Immature natural killer cell (primary cell): Measurements from ENCODE around the gene ZNF48. TPM values are rescaled to one million over a fixed set of nuclear protein-coding genes. Genes with fewer than 3 reads are reported as not detected.

Source experiments
- DNase-seq, 3 donors: peaks; one replicate each; pipeline ENCODE4 v3.0.0; 2022; ENCODE audit warnings: mixed read lengths in 1 of 3
- H3K27ac Mint-ChIP-seq, 6 donors: one replicate each; pipeline ENCODE4 v1.8.0; 2020; ENCODE audit warnings: mixed read lengths in 6 of 6, mild to moderate bottlenecking in 5 of 6, inconsistent platforms in 4 of 6, moderate library complexity in 3 of 6
- H3K27me3 Mint-ChIP-seq, 3 donors: one replicate each; pipeline ENCODE4 v1.8.0; 2020 to 2021; ENCODE audit warnings: low read depth in 3 of 3, mild to moderate bottlenecking in 3 of 3, mixed read lengths in 3 of 3, moderate library complexity in 3 of 3, inconsistent platforms in 1 of 3
- H3K36me3 Mint-ChIP-seq, 3 donors: one replicate each; pipeline ENCODE4 v1.8.0; 2020; ENCODE audit warnings: mixed read lengths in 3 of 3, inconsistent platforms in 2 of 3, mild to moderate bottlenecking in 2 of 3
- H3K4me1 Mint-ChIP-seq, 2 donors: one replicate each; pipeline ENCODE4 v1.8.0; 2020; ENCODE audit warnings: inconsistent platforms in 2 of 2, mild to moderate bottlenecking in 2 of 2, mixed read lengths in 2 of 2, moderate library complexity in 1 of 2
- H3K4me3 Mint-ChIP-seq, 5 donors: one replicate each; pipeline ENCODE4 v1.8.0; 2020; ENCODE audit warnings: mild to moderate bottlenecking in 5 of 5, mixed read lengths in 5 of 5, inconsistent platforms in 3 of 5, moderate library complexity in 3 of 5
- H3K9me3 Mint-ChIP-seq, 6 donors: one replicate each; pipeline ENCODE4 v1.8.0; 2020; ENCODE audit warnings: mild to moderate bottlenecking in 6 of 6, mixed read lengths in 6 of 6, inconsistent platforms in 4 of 6, moderate library complexity in 3 of 6
- polyA plus RNA-seq, 3 donors: library from polyadenylated mRNA; unstranded; fragments of 300-500 nt; fragmentation: Illumina TruSeq; gene quantifications; one replicate each; pipeline ENCODE4 v1.2.3, GENCODE V29; 2021

The ZNF48 gene
- polyA plus RNA-seq, 3 donors from 2014 or later: 4.2 to 9.3 (median 5.7) TPM

DNA sequence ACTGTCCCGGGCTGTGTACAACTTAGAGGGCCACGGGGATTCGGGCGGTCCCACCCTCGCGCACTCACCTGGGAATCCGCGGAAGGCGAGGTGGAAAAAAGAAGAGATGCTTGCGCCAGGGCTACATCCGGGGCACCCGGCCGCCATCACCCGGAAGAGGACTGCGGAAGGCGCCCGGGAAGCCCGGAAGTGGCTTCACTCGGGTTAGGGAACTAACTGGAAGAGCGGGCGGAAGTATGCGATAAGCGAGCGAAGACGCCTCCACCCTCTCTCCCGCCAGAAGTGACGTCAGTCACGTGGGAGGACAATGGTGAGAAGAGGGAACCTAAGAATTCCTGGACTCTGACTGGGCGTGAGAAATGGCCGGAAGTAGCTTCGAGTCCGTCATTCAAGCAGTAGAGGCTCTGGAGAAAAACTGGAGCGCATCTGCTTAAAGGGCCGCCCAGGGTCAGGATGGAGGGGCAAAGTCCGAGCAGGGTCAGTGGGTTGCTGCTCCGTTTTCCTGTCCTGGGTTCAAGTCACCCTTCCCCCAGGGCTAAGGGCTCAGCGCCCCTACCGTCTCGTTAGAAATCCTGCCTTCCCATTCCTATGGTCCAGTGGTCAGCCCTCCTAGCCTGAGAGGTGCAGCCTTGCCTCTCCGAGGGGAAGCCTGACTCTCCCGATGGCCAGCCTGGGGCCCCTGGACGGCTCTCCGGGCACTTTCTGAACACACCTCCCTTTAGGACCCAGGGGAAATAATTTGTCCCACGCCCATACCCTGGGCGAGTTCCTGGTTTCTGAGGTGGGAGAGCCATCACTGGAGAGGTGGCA lies 39.9 kb upstream of the ZNF48 start, which contains the start of gene CD2BP2:
TSS of gene CD2BP2 (minus strand) at position 165 of the 810 bp plus-strand sequence. CDS start 627 bp downstream, outside the sequence.
- H3K4me3 Mint-ChIP-seq: peak within 1 kb of the TSS; percentile 95 to 99 (median 97)
- peaks cover 55 to 60% of the 10 kb centered on the region in 2 donors for H3K4me1 Mint-ChIP-seq
- no peaks in the 10 kb centered on the region for H3K9me3 Mint-ChIP-seq
- H3K27ac Mint-ChIP-seq: peak within 1 kb of the TSS; percentile 96 to 99 (median 99)
- peak; percentile 84 to 88 (median 87) for DNase-seq
- peaks cover 8 to 23% (median 17%) of the 10 kb centered on the region in 3 donors for H3K27me3 Mint-ChIP-seq
- peaks cover 3 to 30% (median 7%) of the 10 kb centered on the region in 3 donors for H3K36me3 Mint-ChIP-seq

- Mint-ChIP-seq H3K4me3 (peak overlapping the region; percentile 95 to 99 (median 97)), H3K27me3 (peaks cover 4 to 18% (median 11%) of the 10 kb centered on the region in 3 donors), H3K36me3 (peaks cover 6 to 34% (median 8%) of the 10 kb centered on the region in 3 donors), H3K4me1 (peaks cover 49 to 57% of the 10 kb centered on the region in 2 donors), H3K9me3 (no peaks in the 10 kb centered on the region), H3K27ac (peak overlapping the region; percentile 96 to 99 (median 99))
- DNase-seq: no peak
Measured at GRCh38 chr16:30355954-30356308, 39.3 kb upstream of the ZNF48 start.

DNA sequence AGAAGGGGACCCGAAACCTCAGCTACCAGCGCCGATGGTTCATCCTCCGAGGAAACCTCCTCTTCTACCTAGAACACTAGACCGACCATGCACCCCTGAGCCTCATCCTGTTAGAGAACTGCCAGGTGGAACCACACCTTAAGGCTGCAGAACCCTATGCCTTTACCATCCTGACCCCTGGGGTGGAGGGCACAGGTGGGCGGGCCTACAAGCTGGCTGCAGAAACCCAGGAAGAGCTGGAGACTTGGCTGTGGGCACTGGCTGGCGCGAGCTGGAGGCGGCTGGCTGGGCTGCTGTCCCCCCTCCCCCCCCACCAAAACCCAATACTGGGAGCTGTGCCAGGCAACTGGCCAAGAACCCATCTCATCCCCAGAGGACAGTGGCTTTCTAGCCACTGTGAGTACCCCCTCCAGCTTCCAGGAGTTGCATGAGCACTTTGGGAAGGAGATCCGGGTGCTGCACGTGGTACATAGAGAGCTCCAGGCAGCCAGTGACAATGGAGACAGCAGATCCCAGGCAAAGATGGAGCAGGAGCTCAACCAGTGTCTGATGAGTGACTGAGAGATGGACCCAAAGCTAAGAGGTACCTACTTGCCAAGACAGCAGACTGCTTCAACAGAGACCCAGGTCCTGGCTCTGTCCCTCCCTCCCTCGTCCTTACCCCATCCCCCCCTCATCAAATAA lies 38.7 kb upstream of the ZNF48 start:
- DNase-seq: no peak
- peaks cover 6 to 29% (median 8%) of the 10 kb centered on the region in 3 donors for H3K36me3 Mint-ChIP-seq
- H3K4me3 Mint-ChIP-seq: peak overlapping the region; percentile 95 to 99 (median 97)
- H3K27ac Mint-ChIP-seq: peak overlapping the region; percentile 96 to 99 (median 99)
- peaks cover 43 to 51% of the 10 kb centered on the region in 2 donors for H3K4me1 Mint-ChIP-seq
- H3K9me3 Mint-ChIP-seq: no peaks in the 10 kb centered on the region
- peaks cover 4 to 14% (median 11%) of the 10 kb centered on the region in 3 donors for H3K27me3 Mint-ChIP-seq

- DNase-seq: no peak
- peaks cover 38 to 45% of the 10 kb centered on the region in 2 donors for H3K4me1 Mint-ChIP-seq
- H3K27ac Mint-ChIP-seq: peak overlapping the region; percentile 49 to 99 (median 84)
- no peaks in the 10 kb centered on the region for H3K9me3 Mint-ChIP-seq
- peak overlapping the region in 1 of 5 donors; percentile 30 for H3K4me3 Mint-ChIP-seq
- peaks cover 6 to 26% (median 9%) of the 10 kb centered on the region in 3 donors for H3K36me3 Mint-ChIP-seq
- H3K27me3 Mint-ChIP-seq: peaks cover 4 to 14% (median 10%) of the 10 kb centered on the region in 3 donors
Measured at GRCh38 chr16:30357085-30357714, 38.0 kb upstream of the ZNF48 start.

- Mint-ChIP-seq H3K4me1 (peaks cover 31 to 38% of the 10 kb centered on the region in 2 donors), H3K27me3 (peaks cover 4 to 14% (median 10%) of the 10 kb centered on the region in 3 donors), H3K36me3 (peaks cover 10 to 25% (median 14%) of the 10 kb centered on the region in 3 donors), H3K9me3 (no peaks in the 10 kb centered on the region), H3K4me3 (peak overlapping the region in 1 of 5 donors; percentile 43), H3K27ac (peak overlapping the region in 1 of 6 donors; percentile 71)
- DNase-seq: no peak
Measured at GRCh38 chr16:30357715-30358576, 37.3 kb upstream of the ZNF48 start.

DNA sequence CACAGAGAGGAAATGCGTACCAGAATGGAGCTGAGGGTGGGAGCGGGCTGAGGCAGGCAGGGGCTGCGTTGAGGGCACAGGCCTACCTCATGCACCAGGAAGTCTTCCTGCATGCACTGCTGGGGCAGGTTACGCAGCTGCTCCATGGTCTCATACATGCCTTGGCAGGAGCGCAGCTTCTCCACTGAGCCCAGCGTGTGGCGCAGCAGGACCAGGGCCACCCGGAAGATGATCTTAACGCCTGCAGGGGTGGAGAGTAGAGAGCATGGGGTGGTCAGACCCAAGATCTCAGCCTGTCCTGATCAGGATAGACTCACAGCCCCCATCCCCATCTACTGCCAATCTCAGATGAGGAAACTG lies 36.7 kb upstream of the ZNF48 start:
- no peaks in the 10 kb centered on the region for H3K9me3 Mint-ChIP-seq
- H3K4me1 Mint-ChIP-seq: peaks cover 26 to 35% of the 10 kb centered on the region in 2 donors
- H3K27ac Mint-ChIP-seq: no peak overlapping the region
- DNase-seq: no peak
- no peak overlapping the region for H3K4me3 Mint-ChIP-seq
- peaks cover 10 to 26% (median 21%) of the 10 kb centered on the region in 3 donors for H3K36me3 Mint-ChIP-seq
- peaks cover 4 to 14% (median 10%) of the 10 kb centered on the region in 3 donors for H3K27me3 Mint-ChIP-seq

DNA sequence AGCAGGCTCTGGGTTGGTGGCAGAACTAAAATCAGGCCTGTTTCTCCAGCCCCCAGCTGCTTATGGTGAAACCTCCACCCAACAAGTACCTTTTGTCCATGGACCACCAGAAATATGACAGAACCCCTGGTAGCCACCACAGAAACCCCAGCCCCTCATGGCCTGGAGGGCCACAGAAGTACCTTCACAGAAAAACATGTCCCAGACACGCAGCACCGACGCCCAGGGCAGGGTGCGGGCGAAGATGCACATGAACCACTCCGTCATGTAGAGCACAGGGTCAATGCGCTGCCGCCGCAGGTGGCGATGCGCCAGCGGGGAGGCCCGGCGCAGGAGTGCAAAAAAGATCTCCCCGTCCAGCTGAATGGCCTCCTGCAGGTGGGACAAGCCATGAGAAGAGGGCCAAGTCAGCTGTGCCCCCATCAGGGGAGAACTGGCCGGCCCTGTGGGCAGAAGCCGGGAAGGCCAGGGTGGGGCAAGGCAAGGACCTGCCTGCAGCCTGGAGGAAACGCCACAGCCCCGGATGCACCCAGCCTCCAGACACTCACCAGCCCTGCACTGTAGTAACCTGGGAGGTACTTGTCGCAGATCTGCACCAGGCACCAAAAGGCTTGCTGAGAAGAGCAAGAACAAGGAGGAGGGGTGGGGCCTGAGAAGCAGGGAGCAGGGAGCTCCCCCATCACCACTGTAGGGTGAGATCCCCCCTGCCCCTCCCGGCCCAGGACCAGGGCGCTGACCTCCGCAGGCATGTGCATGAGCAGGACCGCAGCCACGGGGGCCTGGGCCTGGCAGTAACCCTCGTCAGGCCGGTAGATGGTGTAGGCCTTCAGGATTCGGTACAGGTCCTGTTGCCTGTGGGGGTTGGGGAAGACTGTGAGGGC lies 36.0 kb upstream of the ZNF48 start:
- no peak overlapping the region for H3K27ac Mint-ChIP-seq
- no peak overlapping the region for H3K4me3 Mint-ChIP-seq
- no peak for DNase-seq
- peaks cover 4 to 12% (median 10%) of the 10 kb centered on the region in 3 donors for H3K27me3 Mint-ChIP-seq
- H3K36me3 Mint-ChIP-seq: peaks cover 10 to 21% (median 21%) of the 10 kb centered on the region in 3 donors
- H3K9me3 Mint-ChIP-seq: no peaks in the 10 kb centered on the region
- peaks cover 19 to 29% of the 10 kb centered on the region in 2 donors for H3K4me1 Mint-ChIP-seq

DNA sequence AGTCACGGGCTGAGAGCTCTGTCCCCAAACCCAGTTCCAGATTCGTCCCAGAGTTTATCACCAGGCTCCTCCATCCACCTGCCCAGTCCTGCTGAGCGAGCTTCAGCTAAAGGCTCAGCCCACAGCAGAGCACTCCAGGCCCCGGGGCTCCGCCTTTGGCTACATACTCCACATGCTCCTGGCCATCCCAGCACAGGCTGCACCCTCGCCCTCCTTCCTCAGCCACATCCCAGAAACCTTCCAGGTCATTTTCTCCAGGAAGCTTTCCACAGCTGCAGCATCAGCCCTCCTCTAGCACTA lies 35.4 kb upstream of the ZNF48 start:
- H3K4me3 Mint-ChIP-seq: no peak overlapping the region
- H3K27ac Mint-ChIP-seq: peak overlapping the region in 3 of 6 donors; percentile 7 to 33 (median 28)
- DNase-seq: no peak
- H3K36me3 Mint-ChIP-seq: peaks cover 10 to 21% (median 21%) of the 10 kb centered on the region in 3 donors
- peaks cover 16 to 24% of the 10 kb centered on the region in 2 donors for H3K4me1 Mint-ChIP-seq
- no peaks in the 10 kb centered on the region for H3K9me3 Mint-ChIP-seq
- peaks cover 4 to 8% (median 7%) of the 10 kb centered on the region in 3 donors for H3K27me3 Mint-ChIP-seq

GRCh38 chr16:30361180-30361579 lies 34.0 kb upstream of the ZNF48 start:
- no peak for DNase-seq
- H3K36me3 Mint-ChIP-seq: peaks cover 10 to 26% (median 21%) of the 10 kb centered on the region in 3 donors
- H3K27ac Mint-ChIP-seq: no peak overlapping the region
- H3K9me3 Mint-ChIP-seq: no peaks in the 10 kb centered on the region
- peaks cover 0 to 4% (median 0%) of the 10 kb centered on the region in 3 donors for H3K27me3 Mint-ChIP-seq
- peaks cover 10 to 19% of the 10 kb centered on the region in 2 donors for H3K4me1 Mint-ChIP-seq
- H3K4me3 Mint-ChIP-seq: no peak overlapping the region

DNA sequence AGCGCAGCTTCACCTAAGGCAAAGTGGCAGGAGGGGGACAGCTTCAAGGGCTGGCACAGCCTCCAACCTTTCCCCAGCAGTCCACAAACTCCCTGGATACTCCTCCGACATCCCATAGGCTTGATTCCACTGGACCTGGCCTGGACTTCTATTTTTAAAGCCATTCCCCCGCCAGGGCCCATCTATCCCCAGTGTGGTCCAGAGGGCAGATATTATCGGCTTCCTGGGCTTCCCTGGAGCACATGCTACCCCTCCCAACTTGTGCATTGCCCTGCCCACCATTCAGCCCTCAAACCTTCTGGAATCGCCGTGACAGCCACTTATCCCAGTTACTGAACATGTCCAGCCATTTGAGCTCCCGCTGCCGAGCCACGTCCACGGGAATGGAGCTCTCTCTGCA lies 30.0 kb upstream of the ZNF48 start:
- Mint-ChIP-seq H3K27ac (no peak overlapping the region), H3K36me3 (peaks cover 8 to 28% (median 16%) of the 10 kb centered on the region in 3 donors), H3K4me3 (no peak overlapping the region), H3K9me3 (no peaks in the 10 kb centered on the region), H3K4me1 (peaks cover 35 to 44% of the 10 kb centered on the region in 2 donors), H3K27me3 (peaks cover 0 to 3% (median 0%) of the 10 kb centered on the region in 3 donors)
- DNase-seq: no peak

DNA sequence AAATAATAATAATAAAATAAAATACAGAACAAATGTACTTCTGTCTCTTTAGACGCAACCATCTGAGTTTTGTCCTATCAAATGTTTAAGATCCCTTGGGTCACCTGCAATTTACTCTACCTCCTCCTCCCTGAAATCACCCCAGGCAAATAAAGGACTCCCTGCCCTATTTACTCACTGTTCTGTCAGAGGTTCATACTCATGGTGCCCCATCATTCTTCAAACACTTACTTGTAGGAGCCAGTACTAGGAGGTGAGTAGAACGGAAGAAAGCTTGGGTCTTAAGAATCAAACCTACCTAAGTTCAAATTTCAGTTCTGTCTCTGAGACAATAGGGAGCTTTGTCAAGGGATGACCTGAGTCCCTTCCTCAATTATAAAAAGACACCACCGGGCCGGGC lies 28.7 kb upstream of the ZNF48 start:
- peaks cover 3 to 8% (median 4%) of the 10 kb centered on the region in 3 donors for H3K27me3 Mint-ChIP-seq
- H3K4me3 Mint-ChIP-seq: peak overlapping the region in 1 of 5 donors; percentile 89
- H3K9me3 Mint-ChIP-seq: no peaks in the 10 kb centered on the region
- peaks cover 42 to 48% of the 10 kb centered on the region in 2 donors for H3K4me1 Mint-ChIP-seq
- no peak for DNase-seq
- peaks cover 4 to 23% (median 12%) of the 10 kb centered on the region in 3 donors for H3K36me3 Mint-ChIP-seq
- H3K27ac Mint-ChIP-seq: peak overlapping the region in 4 of 6 donors; percentile 14 to 74 (median 56)
